Fibroblast of the aortic adventitia (primary cell): ENCODE results near the gene ZNF224. TPM values are rescaled to one million over a fixed set of nuclear protein-coding genes. Genes with fewer than 3 reads are reported as not detected.
A peak's percentile ranks its signal among the peaks of the same experiment; 100 is the strongest.

Experiments
- DNase-seq: peaks from one replicate; pipeline ENCODE4 v3.0.0-alpha.2; 2010; ENCODE audit warnings: low read depth
- H3K4me3 ChIP-seq: 2 replicates; pipeline ENCODE4 v1.5.1; 2011; ENCODE audit warnings: low read depth, mild to moderate bottlenecking, control low read depth, low read length, moderate library complexity
- CTCF ChIP-seq: IDR thresholded peaks from 2 replicates; pipeline ENCODE4 v1.5.1; 2011; ENCODE audit warnings: mild to moderate bottlenecking, low read length, control low read depth, inconsistent platforms; ENCODE audit not compliant: insufficient read depth
- total RNA-seq: library from RNA; depleted of rRNA; stranded (reverse); fragments of >200 nt; gene quantifications from 2 replicates; pipeline ENCODE4 v1.2.3, GENCODE V29; 2012; ENCODE audit warnings: low replicate concordance

The ZNF224 gene
- total RNA-seq, 1 donor: 26.0 TPM

- no peak overlapping the region for H3K4me3 ChIP-seq
- DNase-seq: no peak
- no peak for TF ChIP-seq CTCF
These were observed 27.9 kb upstream of the ZNF224 start for GRCh38 chr19:44066305-44066704.

DNA sequence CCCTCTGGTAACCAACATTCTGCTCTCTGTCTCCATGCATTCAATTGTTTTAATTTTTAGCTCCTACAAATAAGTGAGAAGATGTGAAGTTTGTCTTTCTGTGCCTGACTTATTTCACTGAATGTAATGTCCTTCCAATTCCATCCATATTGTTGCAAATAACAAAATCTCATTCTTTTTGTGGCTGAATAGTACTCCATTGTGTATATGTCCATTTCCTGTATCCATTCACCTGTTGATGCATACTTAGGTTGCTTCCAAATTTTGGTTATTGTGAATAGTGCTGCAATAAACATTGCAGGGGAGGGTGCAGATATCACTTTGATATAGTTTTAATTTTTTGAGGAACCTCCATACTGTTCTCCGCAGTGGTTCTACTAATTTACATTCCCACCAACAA is 24.7 kb upstream of the ZNF224 start:
- DNase-seq: no peak
- H3K4me3 ChIP-seq: no peak overlapping the region
- TF ChIP-seq CTCF: no peak

DNA sequence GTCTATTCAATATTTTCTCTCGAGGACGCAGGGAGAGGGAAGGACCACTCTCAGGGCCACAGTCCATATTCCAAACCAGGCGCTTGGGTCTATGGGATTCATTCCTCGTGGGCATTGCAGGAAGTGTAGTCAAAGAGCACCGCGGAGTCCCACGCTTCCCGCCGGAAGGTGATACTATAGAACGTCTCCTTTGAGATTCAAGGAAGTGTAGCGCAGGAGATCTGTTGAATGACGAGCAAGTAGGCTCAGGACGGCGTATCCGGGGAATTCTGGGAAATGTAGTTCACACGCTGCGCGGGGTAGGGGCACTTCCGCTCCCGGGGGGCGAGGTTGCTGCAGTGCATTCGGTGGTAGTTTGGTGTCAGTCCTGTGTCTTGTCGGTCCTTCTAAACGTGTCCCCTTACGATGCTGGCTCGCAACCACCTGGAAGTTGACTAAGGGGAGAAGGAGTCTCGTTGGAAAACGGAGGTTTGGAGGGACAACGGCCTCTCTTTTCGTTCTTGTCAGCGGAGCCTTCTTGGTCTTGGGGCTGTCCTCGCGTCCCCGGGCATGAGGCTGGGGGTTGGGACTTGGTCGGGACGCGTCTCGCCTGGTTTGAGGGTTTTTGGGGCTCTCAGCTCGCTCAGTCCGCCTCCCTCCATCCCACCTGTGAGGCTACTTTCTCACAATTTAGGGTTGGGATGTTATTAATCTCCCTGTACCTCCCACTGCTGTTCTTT is 22.2 kb upstream of the ZNF224 start, which contains the start of gene ZNF284:
Gene ZNF284, plus strand, starts transcription at position 336 of the 719 bp plus-strand sequence. CDS start 4,231 bp downstream, outside the sequence.
- no peak for TF ChIP-seq CTCF

DNA sequence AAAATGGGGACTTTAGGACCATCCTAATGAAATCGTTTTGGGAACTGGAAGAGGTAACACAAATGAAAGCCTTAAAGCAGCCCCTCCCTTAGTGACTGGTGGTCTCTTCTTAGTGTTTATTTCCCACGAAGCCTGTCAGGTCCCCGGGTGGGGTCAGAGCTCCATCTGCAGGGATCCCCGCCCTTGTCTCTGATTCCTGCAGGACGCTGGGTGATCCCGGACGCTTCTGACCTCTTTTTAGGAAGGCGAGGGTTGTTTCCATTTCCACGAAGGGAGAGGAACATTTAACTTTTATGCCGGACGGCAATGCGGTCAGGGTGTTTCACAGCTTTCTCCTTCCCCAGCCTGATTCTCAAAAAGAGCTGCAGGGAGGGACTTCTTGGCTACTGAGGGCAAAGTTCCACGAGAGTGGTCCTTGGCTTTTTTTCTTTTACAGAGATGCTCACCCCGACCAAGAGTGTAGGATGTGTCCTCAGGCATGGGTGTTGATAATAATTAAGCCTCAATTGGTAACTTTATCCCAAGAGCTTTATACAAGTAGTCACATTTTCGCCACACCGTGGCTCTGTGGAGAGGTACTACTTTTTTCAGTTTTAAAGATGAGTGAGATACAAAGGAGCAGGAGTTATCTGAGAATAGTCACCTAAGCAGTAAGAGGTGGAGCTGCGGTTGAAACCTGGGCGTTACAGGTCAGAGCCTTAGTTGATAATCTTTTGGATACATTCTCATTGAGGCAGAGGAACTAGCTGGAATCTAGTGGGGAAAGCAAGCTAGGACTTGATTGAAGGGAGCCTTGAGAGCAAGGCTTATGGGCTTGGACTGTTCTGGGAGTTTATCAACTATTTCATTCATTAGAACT is 21.4 kb upstream of the ZNF224 start:
- peak; percentile 13 for DNase-seq

More for the DNA sequence above, 22.2 kb upstream of the ZNF224 start, which contains the start of gene ZNF284:
- peak within 1 kb of the TSS; percentile 69 for H3K4me3 ChIP-seq
- DNase-seq: peak; percentile 89

GRCh38 chr19:44076325-44076724 is 17.8 kb upstream of the ZNF224 start:
- no peak for TF ChIP-seq CTCF
- DNase-seq: no peak
- H3K4me3 ChIP-seq: no peak overlapping the region

More for the DNA sequence above, 21.4 kb upstream of the ZNF224 start:
- peak overlapping the region; percentile 69 for H3K4me3 ChIP-seq
- TF ChIP-seq CTCF: no peak

GRCh38 chr19:44092108-44092507 is 2.1 kb upstream of the ZNF224 start:
- H3K4me3 ChIP-seq: no peak overlapping the region
- no peak for DNase-seq
- no peak for TF ChIP-seq CTCF
